CD8-positive, alpha-beta memory T cell (primary cell): Measurements from ENCODE around the gene HADH. TPM values are rescaled to one million over a fixed set of nuclear protein-coding genes. Genes with fewer than 3 reads are reported as not detected.

ENCODE experiments used
- CTCF ChIA-PET: fragments of 350-600 bp; sonication (Branson Sonifier 250); formaldehyde crosslinking; loops from one replicate; lab custom pipeline; 2021; ENCODE audit warnings: antibody characterized with exemption; lab: Charles Lee
- POLR2A ChIA-PET: fragments of 350-600 bp; sonication (Branson Sonifier 250); formaldehyde crosslinking; loops from one replicate; lab custom pipeline; 2021; ENCODE audit warnings: antibody characterized with exemption; lab: Charles Lee
- DNase-seq, 5 donors: peaks; one replicate each; pipeline versions ENCODE4 v3.0.0 to v3.0.0-alpha.2; 2020 to 2022; ENCODE audit warnings: mixed read lengths in 1 of 5
- H3K27ac ChIP-seq: one replicate; pipeline ENCODE4 v1.7.0; 2013; ENCODE audit warnings: low read depth, mild to moderate bottlenecking, low read length, moderate library complexity
- H3K27me3 ChIP-seq: 2 replicates; pipeline ENCODE4 v1.7.0; 2013; ENCODE audit warnings: low read length, mild to moderate bottlenecking; ENCODE audit not compliant: insufficient read depth, poor library complexity, severe bottlenecking
- H3K36me3 ChIP-seq: 2 replicates; pipeline ENCODE4 v1.7.0; 2013; ENCODE audit warnings: mild to moderate bottlenecking, low read length, moderate library complexity; ENCODE audit not compliant: insufficient read depth
- H3K4me1 ChIP-seq: 2 replicates; pipeline ENCODE4 v1.7.0; 2013; ENCODE audit warnings: mild to moderate bottlenecking, low read length, moderate library complexity; ENCODE audit not compliant: insufficient read depth
- H3K4me3 ChIP-seq: 2 replicates; pipeline ENCODE4 v1.7.0; 2013; ENCODE audit warnings: mild to moderate bottlenecking, low read length
- H3K9me3 ChIP-seq: 2 replicates; pipeline ENCODE4 v1.7.0; 2013; ENCODE audit warnings: mild to moderate bottlenecking, low read length
- H3K27ac Mint-ChIP-seq, 8 donors: one replicate each; pipeline ENCODE4 v1.8.0; 2020 to 2021; ENCODE audit warnings: mixed read lengths in 8 of 8, mild to moderate bottlenecking in 6 of 8, inconsistent platforms in 3 of 8, moderate library complexity in 3 of 8
- H3K27me3 Mint-ChIP-seq, 2 donors: one replicate each; pipeline ENCODE4 v1.8.0; 2020 to 2021; ENCODE audit warnings: mixed read lengths in 2 of 2, mild to moderate bottlenecking in 1 of 2, moderate library complexity in 1 of 2
- H3K36me3 Mint-ChIP-seq, 3 donors: one replicate each; pipeline ENCODE4 v1.8.0; 2020 to 2021; ENCODE audit warnings: mixed read lengths in 3 of 3, inconsistent platforms in 1 of 3, mild to moderate bottlenecking in 1 of 3
- H3K4me1 Mint-ChIP-seq, 3 donors: one replicate each; pipeline ENCODE4 v1.8.0; 2020 to 2021; ENCODE audit warnings: mixed read lengths in 3 of 3, inconsistent platforms in 1 of 3, mild to moderate bottlenecking in 1 of 3
- H3K4me3 Mint-ChIP-seq, 7 donors: one replicate each; pipeline ENCODE4 v1.8.0; 2020 to 2021; ENCODE audit warnings: mixed read lengths in 7 of 7, mild to moderate bottlenecking in 6 of 7, moderate library complexity in 4 of 7, inconsistent platforms in 2 of 7
- H3K9me3 Mint-ChIP-seq, 5 donors: one replicate each; pipeline ENCODE4 v1.8.0; 2020 to 2022; ENCODE audit warnings: mixed read lengths in 5 of 5, mild to moderate bottlenecking in 3 of 5, moderate library complexity in 2 of 5, inconsistent platforms in 1 of 5
- polyA plus RNA-seq: library from polyadenylated mRNA; unstranded; fragments of 300-500 nt; fragmentation: Illumina TruSeq; gene quantifications from one replicate; pipeline ENCODE4 v1.2.3, GENCODE V29; 2021
- total RNA-seq, 2 experiments: library from RNA; stranded (reverse); gene quantifications; one replicate each; pipeline ENCODE4 v1.2.3, GENCODE V29; 2021

HADH gene
- total and polyA plus RNA-seq, 3 experiments from 2014 or later: 33.6 to 40.9 (median 38.5) TPM

GRCh38 chr4:108054025-108054638 is 64.4 kb downstream of the HADH start:
- no peak overlapping the region for H3K4me3 Mint-ChIP-seq
- peaks cover 0 to 2% of the 10 kb centered on the region in 2 donors for H3K27me3 Mint-ChIP-seq
- CTCF ChIA-PET: interaction anchor here (1.0 kb wide), 1 partner anchor 10 kb away, joined by 3 read pairs; no protein-coding TSS in a partner anchor
- Histone ChIP-seq H3K4me3 (no peak overlapping the region), H3K36me3 (peaks cover 10% of the 10 kb centered on the region), H3K27me3 (no peaks in the 10 kb centered on the region), H3K27ac (no peak overlapping the region), H3K9me3 (no peaks in the 10 kb centered on the region), H3K4me1 (peaks cover 93% of the 10 kb centered on the region)
- H3K36me3 Mint-ChIP-seq: peaks cover 0 to 35% (median 8%) of the 10 kb centered on the region in 3 donors
- DNase-seq: peak in 1 of 5 donors; percentile 56
- peak overlapping the region in 2 of 8 donors; percentile 16 to 40 for H3K27ac Mint-ChIP-seq
- H3K4me1 Mint-ChIP-seq: peaks cover 34 to 56% (median 50%) of the 10 kb centered on the region in 3 donors
- POLR2A ChIA-PET: no interaction called here
- H3K9me3 Mint-ChIP-seq: no peaks in the 10 kb centered on the region

DNA sequence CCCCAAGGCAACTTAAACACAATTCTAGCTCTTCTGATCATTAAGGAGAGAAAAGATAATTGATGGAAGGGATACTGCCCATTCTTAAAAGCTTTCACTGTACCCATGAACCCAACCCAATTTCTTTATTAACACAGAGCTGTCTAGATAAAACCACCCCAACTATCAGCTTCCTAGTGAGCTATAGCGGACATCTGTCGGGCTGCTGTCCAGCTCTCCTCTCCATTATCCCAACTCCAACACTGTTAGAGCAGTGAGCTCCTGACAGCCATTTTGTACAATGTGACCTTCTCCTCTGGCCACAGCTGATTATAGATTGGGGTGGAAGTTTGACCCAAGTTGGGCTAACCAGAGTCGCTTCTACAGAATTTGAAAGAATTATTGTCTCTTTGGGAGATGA is 66.1 kb downstream of the HADH start:
- no peak overlapping the region for H3K27ac ChIP-seq
- Mint-ChIP-seq H3K4me1 (peaks cover 20 to 48% (median 33%) of the 10 kb centered on the region in 3 donors), H3K4me3 (no peak overlapping the region), H3K27me3 (peaks cover 2% of the 10 kb centered on the region in 2 donors), H3K36me3 (peaks cover 0 to 43% (median 8%) of the 10 kb centered on the region in 3 donors), H3K9me3 (no peaks in the 10 kb centered on the region), H3K27ac (peak overlapping the region in 2 of 8 donors; percentile 39 to 42)
- peaks cover 94% of the 10 kb centered on the region for H3K4me1 ChIP-seq
- ChIA-PET POLR2A (no interaction called here), CTCF (interaction anchor here (0.7 to 1.4 kb wide), 4 partner anchors 9 to 517 kb away, joined by 3 to 5 read pairs (median 4); no protein-coding TSS in a partner anchor)
- H3K36me3 ChIP-seq: peaks cover 11% of the 10 kb centered on the region
- DNase-seq: no peak
- H3K27me3 ChIP-seq: no peaks in the 10 kb centered on the region
- H3K4me3 ChIP-seq: no peak overlapping the region
- no peaks in the 10 kb centered on the region for H3K9me3 ChIP-seq

- DNase-seq: no peak
- Mint-ChIP-seq H3K27me3 (peaks cover 2 to 4% of the 10 kb centered on the region in 2 donors), H3K9me3 (no peaks in the 10 kb centered on the region), H3K4me1 (peaks cover 16 to 42% (median 28%) of the 10 kb centered on the region in 3 donors), H3K36me3 (peaks cover 0 to 45% (median 8%) of the 10 kb centered on the region in 3 donors), H3K4me3 (no peak overlapping the region), H3K27ac (peak overlapping the region in 2 of 8 donors; percentile 33 to 39)
- H3K36me3 ChIP-seq: peaks cover 15% of the 10 kb centered on the region
- no peaks in the 10 kb centered on the region for H3K27me3 ChIP-seq
- CTCF ChIA-PET: interaction anchor here (1.3 to 1.4 kb wide), 2 partner anchors 9 to 516 kb away, joined by 3 to 5 read pairs; no protein-coding TSS in a partner anchor
- POLR2A ChIA-PET: interaction anchor here (0.6 kb wide), 1 partner anchor 1592 kb away, joined by 7 read pairs; no protein-coding TSS in a partner anchor
- peaks cover 94% of the 10 kb centered on the region for H3K4me1 ChIP-seq
- H3K27ac ChIP-seq: no peak overlapping the region
- H3K4me3 ChIP-seq: no peak overlapping the region
- H3K9me3 ChIP-seq: no peaks in the 10 kb centered on the region
These were observed 66.7 kb downstream of the HADH start for GRCh38 chr4:108056418-108056817.

DNA sequence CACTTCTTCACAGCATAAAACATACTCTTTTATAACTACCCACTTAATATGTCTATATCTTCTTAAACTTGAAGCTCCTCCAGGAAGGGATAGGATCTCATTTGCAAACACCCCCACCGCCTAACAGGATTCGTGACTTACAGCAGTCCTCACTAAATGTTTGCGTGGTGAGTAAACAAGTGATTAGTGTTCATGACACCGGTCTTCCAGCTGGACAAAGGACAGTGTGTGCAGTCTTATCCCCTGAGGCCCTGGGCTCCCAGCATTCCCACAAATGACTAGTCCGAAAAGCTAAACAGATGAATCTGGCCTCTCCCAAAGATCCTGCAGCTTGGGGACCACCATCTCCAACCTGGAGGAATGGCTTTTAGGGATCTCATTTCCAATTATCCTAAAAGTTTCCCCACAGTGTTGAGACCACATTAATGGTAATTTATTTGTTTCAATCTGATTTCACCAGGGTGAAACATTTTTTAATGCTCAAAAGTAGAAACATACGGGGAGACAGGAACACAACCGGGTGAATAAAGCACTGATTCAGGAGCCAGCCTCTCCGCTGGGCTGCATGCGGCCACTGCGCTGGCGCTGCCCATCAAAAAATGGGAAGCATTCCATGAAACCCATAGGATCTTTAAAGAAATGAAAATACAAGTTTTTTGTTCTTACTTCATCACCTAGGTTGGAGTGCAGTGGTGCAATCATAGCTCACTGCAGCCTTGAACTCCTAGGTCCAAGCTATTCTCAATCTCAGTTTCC is 69.2 kb downstream of the HADH start:
- Mint-ChIP-seq H3K36me3 (peaks cover 0 to 47% (median 12%) of the 10 kb centered on the region in 3 donors), H3K4me3 (peak overlapping the region in 1 of 7 donors; percentile 18), H3K9me3 (no peaks in the 10 kb centered on the region), H3K4me1 (peaks cover 9 to 26% (median 15%) of the 10 kb centered on the region in 3 donors), H3K27ac (peak overlapping the region in 1 of 8 donors; percentile 73), H3K27me3 (peaks cover 4 to 8% of the 10 kb centered on the region in 2 donors)
- Histone ChIP-seq H3K27ac (no peak overlapping the region), H3K4me3 (no peak overlapping the region), H3K36me3 (peaks cover 13% of the 10 kb centered on the region), H3K27me3 (no peaks in the 10 kb centered on the region), H3K9me3 (no peaks in the 10 kb centered on the region), H3K4me1 (peaks cover 84% of the 10 kb centered on the region)
- no peak for DNase-seq
- ChIA-PET CTCF (interaction anchor here (0.9 to 2.9 kb wide), 5 partner anchors 13 to 514 kb away, joined by 3 to 13 read pairs (median 3); no protein-coding TSS in a partner anchor), POLR2A (no interaction called here)

DNA sequence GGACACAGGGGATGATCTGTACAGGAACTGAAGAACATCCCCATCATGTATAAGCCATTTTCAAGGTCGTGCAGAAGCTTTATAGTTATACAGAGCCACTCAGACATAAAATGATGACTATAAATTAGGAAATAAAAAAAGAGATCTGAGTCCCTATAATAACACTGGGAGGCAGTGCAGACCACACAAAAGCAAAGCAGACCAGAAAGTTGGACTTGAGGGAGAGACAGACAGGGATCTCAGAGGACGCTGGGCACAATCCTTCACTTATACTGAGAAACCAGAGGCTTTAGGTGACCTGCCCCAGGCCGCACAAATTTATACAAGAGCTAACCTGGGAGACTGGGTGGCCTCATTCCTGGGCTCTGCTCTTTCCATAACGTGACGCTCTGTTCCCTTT is 70.5 kb downstream of the HADH start:
- CTCF ChIA-PET: interaction anchor here (0.9 to 2.9 kb wide), 5 partner anchors 11 to 512 kb away, joined by 3 to 13 read pairs (median 3); no protein-coding TSS in a partner anchor
- Mint-ChIP-seq H3K9me3 (no peaks in the 10 kb centered on the region), H3K4me1 (peaks cover 15 to 35% (median 20%) of the 10 kb centered on the region in 3 donors), H3K27me3 (peaks cover 2 to 8% of the 10 kb centered on the region in 2 donors), H3K36me3 (peaks cover 0 to 45% (median 12%) of the 10 kb centered on the region in 3 donors), H3K27ac (peak overlapping the region in 2 of 8 donors; percentile 49 to 62), H3K4me3 (no peak overlapping the region)
- H3K9me3 ChIP-seq: no peaks in the 10 kb centered on the region
- H3K4me3 ChIP-seq: no peak overlapping the region
- H3K4me1 ChIP-seq: peaks cover 84% of the 10 kb centered on the region
- no peak overlapping the region for H3K27ac ChIP-seq
- DNase-seq: no peak
- POLR2A ChIA-PET: no interaction called here
- peaks cover 16% of the 10 kb centered on the region for H3K36me3 ChIP-seq
- H3K27me3 ChIP-seq: no peaks in the 10 kb centered on the region

- peak overlapping the region in 3 of 8 donors; percentile 24 to 58 (median 56) for H3K27ac Mint-ChIP-seq
- no peak for DNase-seq
- no peaks in the 10 kb centered on the region for H3K9me3 Mint-ChIP-seq
- Histone ChIP-seq H3K4me1 (peaks cover 78% of the 10 kb centered on the region), H3K27me3 (no peaks in the 10 kb centered on the region), H3K9me3 (no peaks in the 10 kb centered on the region), H3K36me3 (peaks cover 16% of the 10 kb centered on the region), H3K4me3 (no peak overlapping the region), H3K27ac (no peak overlapping the region)
- ChIA-PET POLR2A (no interaction called here), CTCF (interaction anchor here (1.2 to 2.9 kb wide), 2 partner anchors 10 to 512 kb away, joined by 3 to 13 read pairs; no protein-coding TSS in a partner anchor)
- H3K4me1 Mint-ChIP-seq: peaks cover 15 to 34% (median 20%) of the 10 kb centered on the region in 3 donors
- H3K36me3 Mint-ChIP-seq: peaks cover 0 to 45% (median 12%) of the 10 kb centered on the region in 3 donors
- H3K4me3 Mint-ChIP-seq: no peak overlapping the region
- H3K27me3 Mint-ChIP-seq: peaks cover 2 to 8% of the 10 kb centered on the region in 2 donors
These were observed 71.1 kb downstream of the HADH start for GRCh38 chr4:108060686-108061321.

GRCh38 chr4:108068442-108068841 is 78.8 kb downstream of the HADH start:
- POLR2A ChIA-PET: interaction anchor here (0.8 kb wide), 1 partner anchor 179 kb away, joined by 3 read pairs; no protein-coding TSS in a partner anchor
- no peak for DNase-seq
- Histone ChIP-seq H3K36me3 (peaks cover 9% of the 10 kb centered on the region), H3K9me3 (no peaks in the 10 kb centered on the region), H3K27ac (no peak overlapping the region), H3K4me1 (peaks cover 49% of the 10 kb centered on the region), H3K4me3 (no peak overlapping the region), H3K27me3 (no peaks in the 10 kb centered on the region)
- H3K36me3 Mint-ChIP-seq: peaks cover 3 to 41% (median 12%) of the 10 kb centered on the region in 3 donors
- H3K9me3 Mint-ChIP-seq: no peaks in the 10 kb centered on the region
- H3K4me3 Mint-ChIP-seq: no peak overlapping the region
- H3K27me3 Mint-ChIP-seq: peaks cover 0 to 4% of the 10 kb centered on the region in 2 donors
- CTCF ChIA-PET: interaction anchor here (0.8 kb wide), 1 partner anchor 23 kb away, joined by 3 read pairs; no protein-coding TSS in a partner anchor
- peak overlapping the region in 1 of 8 donors; percentile 21 for H3K27ac Mint-ChIP-seq
- H3K4me1 Mint-ChIP-seq: peaks cover 33 to 55% (median 45%) of the 10 kb centered on the region in 3 donors
